Stimulated activated CD8-positive, alpha-beta memory T cell treated with anti-CD3 and anti-CD28 coated beads, Interleukin-7, amount 100 ng/mL, for 48 hours (primary cell): ENCODE measurements around the gene RRP15.
"Not testable (repeated sequence)": the region's sequence is repeated elsewhere in the genome, so short reads cannot be mapped to it uniquely, and the experiment has no call there.

ENCODE experiments used
- DNase-seq, 2 donors: peaks; one replicate each; pipeline ENCODE4 v3.0.0-alpha.2; 2020; ENCODE audit warnings: low read depth in 1 of 2; ENCODE audit errors: extremely low read depth in 1 of 2

The RRP15 gene

GRCh38 chr1:218296162-218296561 lies 11.1 kb downstream of the RRP15 start:
- DNase-seq, result no peak

GRCh38 chr1:218297461-218297860 lies 12.4 kb downstream of the RRP15 start:
- DNase-seq, result no peak

GRCh38 chr1:218297867-218298266 lies 12.8 kb downstream of the RRP15 start:
- no peak for DNase-seq

GRCh38 chr1:218298398-218298797 lies 13.3 kb downstream of the RRP15 start:
- no peak for DNase-seq

GRCh38 chr1:218299416-218299815 lies 14.3 kb downstream of the RRP15 start:
- no peak for DNase-seq

GRCh38 chr1:218301217-218301616 lies 16.1 kb downstream of the RRP15 start:
- DNase-seq, result no peak

- no peak for DNase-seq
Observed at GRCh38 chr1:218302155-218302554, 17.1 kb downstream of the RRP15 start.

GRCh38 chr1:218303176-218303879 lies 18.2 kb downstream of the RRP15 start:
- DNase-seq, result no peak

GRCh38 chr1:218304281-218305039 lies 19.4 kb downstream of the RRP15 start:
- no peak for DNase-seq

- DNase-seq, result no peak
Observed at GRCh38 chr1:218305472-218306064, 20.5 kb downstream of the RRP15 start.

- no peak for DNase-seq
Observed at GRCh38 chr1:218312509-218312908, 27.4 kb downstream of the RRP15 start.

GRCh38 chr1:218314316-218314715 lies 29.2 kb downstream of the RRP15 start:
- DNase-seq, result no peak

- DNase-seq, result no peak
Observed at GRCh38 chr1:218315638-218316037, 30.5 kb downstream of the RRP15 start.

GRCh38 chr1:218317061-218317460 lies 32.0 kb downstream of the RRP15 start:
- DNase-seq, result no peak

GRCh38 chr1:218320182-218320581 lies 35.1 kb downstream of the RRP15 start:
- DNase-seq, result not testable (repeated sequence)

- DNase-seq, result no peak
Observed at GRCh38 chr1:218322762-218323161, 37.7 kb downstream of the RRP15 start.

GRCh38 chr1:218323568-218324225 lies 38.6 kb downstream of the RRP15 start:
- DNase-seq, result no peak

- no peak for DNase-seq
Observed at GRCh38 chr1:218324226-218324580, 39.1 kb downstream of the RRP15 start.

- no peak for DNase-seq
Observed at GRCh38 chr1:218328769-218329168, 43.7 kb downstream of the RRP15 start.

- no peak for DNase-seq
Observed at GRCh38 chr1:218330043-218330623, 45.0 kb downstream of the RRP15 start.

GRCh38 chr1:218332416-218332815 lies 47.3 kb downstream of the RRP15 start:
- no peak for DNase-seq
